GM21423 (cell line): ENCODE measurements around the gene TRIM56.
"Not testable (repeated sequence)": the region's sequence is repeated elsewhere in the genome, so short reads cannot be mapped to it uniquely, and the experiment has no call there.

Source experiments
- ATAC-seq: cut with Tn5 transposase; IDR thresholded peaks from one replicate; pipeline ENCODE4 v1.9.1; 2021; ENCODE audit warnings: mild to moderate bottlenecking, moderate library complexity; ENCODE audit not compliant: unreplicated experiment

The TRIM56 gene

GRCh38 chr7:101089876-101090275 lies 4.6 kb downstream of the TRIM56 start:
- ATAC-seq = no peak

GRCh38 chr7:101092266-101092905 lies 7.1 kb downstream of the TRIM56 start:
- not testable (repeated sequence) for ATAC-seq

DNA sequence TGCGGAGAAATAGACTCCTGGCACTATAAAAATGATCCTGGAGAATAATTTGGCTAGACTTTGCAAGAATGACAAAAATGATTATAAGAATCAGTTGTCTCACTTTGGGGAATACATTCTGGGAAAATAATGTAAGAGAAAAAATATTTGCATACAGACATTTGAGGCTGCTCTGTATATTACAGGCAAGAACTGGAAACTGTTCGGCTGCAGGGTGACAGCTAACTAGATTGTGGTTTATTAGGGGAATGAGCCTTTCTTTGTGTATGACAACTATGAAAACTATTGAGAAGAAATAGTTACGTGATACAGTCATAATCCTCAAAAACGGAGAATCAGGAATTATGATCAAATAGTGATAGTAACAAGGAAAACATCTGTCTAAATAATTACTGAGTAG lies 8.6 kb downstream of the TRIM56 start:
- ATAC-seq = no peak

GRCh38 chr7:101094376-101094775 lies 9.1 kb downstream of the TRIM56 start:
- no peak for ATAC-seq

- ATAC-seq = no peak
These were observed 9.6 kb downstream of the TRIM56 start for GRCh38 chr7:101094791-101095375.

DNA sequence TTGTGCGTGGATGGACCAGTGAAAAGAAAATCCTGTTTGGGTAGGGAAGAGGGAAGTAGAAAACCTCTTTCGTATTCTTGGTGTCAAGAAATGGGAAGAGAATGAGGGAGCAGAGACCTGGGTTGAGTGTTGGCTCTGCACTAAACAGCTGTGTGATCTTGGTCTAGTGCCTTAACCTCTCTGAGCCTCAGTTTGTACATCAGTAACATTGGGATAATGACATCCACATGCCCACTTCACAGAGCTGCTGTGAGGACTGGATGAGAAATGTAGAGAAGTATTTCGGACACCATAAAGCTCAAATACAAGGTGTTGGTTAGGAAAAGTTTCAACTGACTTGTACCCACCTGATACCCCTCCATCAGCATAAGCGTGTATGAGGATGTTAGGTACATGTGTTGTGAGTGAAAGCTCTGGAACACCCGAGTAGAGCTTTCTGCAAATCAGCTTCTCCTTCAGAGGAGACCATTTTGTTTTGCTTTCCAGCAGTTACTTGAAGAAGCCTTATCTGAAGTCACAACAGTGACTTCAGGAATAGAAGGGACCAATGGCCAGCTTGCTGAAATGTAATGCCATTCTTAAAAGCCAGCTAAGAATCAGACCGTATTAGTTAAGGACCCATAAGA lies 11.2 kb downstream of the TRIM56 start:
- ATAC-seq = no peak

GRCh38 chr7:101096957-101097347 lies 11.7 kb downstream of the TRIM56 start:
- ATAC-seq = no peak

DNA sequence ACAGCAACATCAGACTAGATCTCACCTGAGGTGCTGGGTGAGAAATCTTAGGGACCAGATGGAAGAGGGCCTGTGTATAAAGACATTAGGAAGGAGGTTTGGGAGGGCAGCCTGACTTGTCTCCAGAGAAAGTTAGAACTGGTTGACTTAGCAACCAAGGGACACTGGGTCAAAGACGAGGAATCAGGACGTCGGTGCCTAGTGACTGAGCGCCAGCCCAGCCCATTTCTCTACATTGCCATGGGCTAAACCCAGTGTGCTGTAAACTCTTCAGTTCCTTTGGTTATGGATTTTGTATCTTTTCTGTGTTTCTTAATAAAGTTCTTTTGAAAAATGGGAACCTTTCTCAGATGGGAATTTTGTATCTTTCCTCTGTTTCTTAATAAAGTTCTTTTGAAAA lies 12.3 kb downstream of the TRIM56 start:
- ATAC-seq = no peak

DNA sequence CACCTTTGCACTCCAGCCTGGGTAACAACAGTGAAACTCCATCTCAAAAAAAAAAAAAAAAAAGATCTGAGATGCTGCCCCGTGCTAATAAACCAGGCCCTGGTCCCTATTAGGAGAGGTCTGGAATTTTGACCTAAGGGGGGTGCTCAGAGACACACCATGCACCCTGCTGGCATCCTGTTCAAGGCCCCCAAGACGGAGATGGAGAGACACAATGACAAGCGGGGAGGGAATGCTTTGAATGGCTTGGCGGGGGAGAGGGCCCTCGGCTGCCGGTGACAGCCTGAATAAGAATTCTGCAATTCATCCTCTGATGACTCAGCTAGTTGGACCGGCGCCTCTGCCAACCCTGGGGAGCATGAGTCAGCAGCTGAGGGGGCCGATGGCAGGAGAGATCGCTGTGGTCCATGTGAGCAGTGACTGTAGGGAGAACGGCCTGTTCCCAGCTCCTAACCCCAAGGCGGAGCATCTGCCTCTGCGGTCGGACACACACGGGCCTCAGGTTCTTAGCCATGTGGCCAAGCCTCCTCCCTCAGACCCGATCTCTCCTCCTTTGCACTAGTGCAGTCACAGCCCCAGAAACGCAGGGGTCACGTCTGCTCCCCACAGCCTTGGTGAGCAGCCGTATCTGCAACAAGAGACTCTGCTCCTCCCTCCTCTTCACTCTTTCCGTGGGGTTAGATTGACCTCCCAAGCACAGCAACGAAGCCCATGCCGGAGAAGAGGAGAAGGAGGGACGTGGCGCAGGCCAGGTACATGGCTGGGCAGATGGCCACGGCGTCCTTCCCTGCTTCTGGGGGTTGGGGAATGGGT lies 14.9 kb downstream of the TRIM56 start:
- ATAC-seq = no peak

GRCh38 chr7:101100858-101101847 lies 15.9 kb downstream of the TRIM56 start:
- ATAC-seq = no peak

DNA sequence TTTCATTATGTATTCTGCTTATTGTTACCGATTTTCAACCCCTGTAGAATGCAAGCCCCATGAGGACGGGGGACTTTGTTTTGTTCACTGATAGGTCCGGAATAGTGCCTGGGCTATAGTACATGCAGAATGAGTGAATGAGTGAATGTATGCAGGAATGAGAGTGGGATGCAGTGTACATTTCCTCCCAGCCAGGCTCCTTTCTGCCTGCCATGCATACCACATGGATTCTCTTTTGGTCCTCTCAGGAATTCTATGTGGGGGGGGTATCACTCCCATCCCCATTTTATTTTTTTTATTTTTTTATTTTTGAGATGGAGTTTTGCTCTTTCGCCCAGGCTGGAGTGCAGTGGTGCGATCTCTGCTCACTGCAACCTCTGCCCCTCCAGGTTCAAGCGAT lies 16.7 kb downstream of the TRIM56 start:
- ATAC-seq = no peak

DNA sequence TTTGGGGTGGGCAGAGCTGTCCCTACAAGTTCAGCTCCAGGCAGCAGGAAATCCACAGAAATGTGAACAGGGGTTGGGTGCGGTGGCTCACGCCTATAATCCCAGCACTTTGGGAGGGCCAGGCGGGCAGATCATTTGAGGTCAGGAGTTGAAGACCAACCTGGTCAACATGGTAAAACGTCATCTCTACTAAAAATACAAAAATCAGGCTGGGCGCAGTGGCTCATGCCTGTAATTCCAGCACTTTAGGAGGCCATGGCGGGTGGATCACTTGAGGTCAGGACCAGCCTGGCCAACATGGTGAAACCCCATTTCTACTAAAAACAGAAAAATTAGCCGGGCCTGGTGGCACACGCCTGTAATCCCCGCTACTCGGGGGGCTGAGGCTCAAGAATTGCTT lies 18.4 kb downstream of the TRIM56 start:
- ATAC-seq = not testable (repeated sequence)

- ATAC-seq = no peak
These were observed 19.0 kb downstream of the TRIM56 start for GRCh38 chr7:101104193-101104713.

GRCh38 chr7:101104799-101105198 lies 19.5 kb downstream of the TRIM56 start:
- no peak for ATAC-seq

DNA sequence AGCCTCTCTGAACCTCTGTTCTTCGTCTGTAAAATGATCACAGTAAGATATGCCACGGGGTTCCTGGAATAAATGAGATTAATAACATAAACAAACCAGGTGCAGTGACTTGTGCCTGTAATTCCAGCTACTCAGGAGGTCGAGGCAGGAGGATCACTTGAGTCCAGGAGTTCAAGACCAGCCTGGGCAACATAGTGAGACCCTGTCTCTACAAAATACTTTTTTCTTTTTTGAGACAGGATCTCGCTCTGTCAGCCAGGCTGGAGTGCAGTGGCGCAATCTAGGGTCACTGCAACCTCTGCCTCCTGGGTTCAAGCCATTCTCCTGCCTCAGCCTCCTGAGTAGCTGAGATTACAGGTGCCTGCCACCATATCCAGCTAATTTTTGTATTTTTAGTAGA lies 20.0 kb downstream of the TRIM56 start:
- ATAC-seq = not testable (repeated sequence)

DNA sequence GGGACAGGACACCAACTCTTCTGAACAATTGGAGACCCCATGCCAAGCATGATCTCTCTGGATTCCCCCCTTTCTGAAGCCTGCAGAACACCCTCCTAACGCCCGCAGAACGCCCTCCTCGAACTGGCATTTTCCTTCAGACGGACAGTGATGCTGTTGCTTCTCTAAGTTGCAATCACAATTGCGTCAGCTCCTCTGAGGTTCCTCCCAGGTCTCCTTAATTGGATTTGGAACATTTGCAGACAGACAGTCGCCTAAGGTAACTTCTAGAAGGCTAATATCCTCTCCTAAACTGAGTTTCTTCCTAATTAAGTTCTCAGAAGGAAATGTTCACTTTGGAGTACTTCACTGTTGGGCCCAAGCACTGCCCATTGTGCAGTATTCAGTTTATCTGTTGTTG lies 21.1 kb downstream of the TRIM56 start:
- ATAC-seq = no peak

- ATAC-seq = no peak
These were observed 23.1 kb downstream of the TRIM56 start for GRCh38 chr7:101108330-101108857.

DNA sequence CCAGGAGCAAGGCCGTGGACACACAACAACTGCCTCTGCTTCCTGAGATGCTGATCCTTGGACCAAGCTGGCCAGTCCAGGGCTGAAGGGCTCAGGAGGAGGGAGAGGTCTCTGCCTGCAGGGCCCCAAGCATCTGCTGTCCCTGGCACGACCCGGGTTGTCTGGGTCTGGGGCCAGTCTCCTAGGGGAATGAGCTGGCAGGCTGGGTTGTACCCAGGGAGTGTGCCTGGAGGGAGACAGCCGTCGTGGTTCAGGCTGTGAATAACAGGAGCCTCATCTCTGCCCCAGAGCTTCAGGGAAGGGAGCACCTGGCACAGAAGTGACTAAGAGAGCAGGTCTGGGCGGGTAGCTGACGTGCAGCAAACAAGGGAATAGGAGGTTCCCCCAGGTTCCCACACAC lies 23.7 kb downstream of the TRIM56 start:
- no peak for ATAC-seq

DNA sequence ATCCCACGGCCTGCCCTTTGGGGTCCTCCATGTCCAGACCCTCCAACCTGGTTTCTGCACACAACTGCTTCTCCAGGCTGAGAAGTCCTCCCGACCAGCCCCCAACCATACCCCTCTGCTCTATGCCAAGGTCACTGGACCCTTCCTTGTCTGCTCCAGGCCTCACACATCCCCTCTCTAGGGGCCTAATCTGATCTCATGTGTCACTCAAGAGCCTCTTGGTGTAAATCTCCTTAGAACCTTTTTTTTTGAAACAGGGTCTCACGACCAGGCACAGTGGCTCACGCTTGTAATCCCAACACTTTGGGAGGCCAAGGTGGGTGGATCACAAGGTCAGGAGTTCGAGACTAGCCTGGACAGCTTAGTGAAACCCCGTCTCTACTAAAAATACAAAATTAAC lies 24.1 kb downstream of the TRIM56 start:
- no peak for ATAC-seq

GRCh38 chr7:101111261-101111660 lies 26.0 kb downstream of the TRIM56 start:
- ATAC-seq = no peak
